K562 (cell line): Measurements from ENCODE around the gene UQCR11. TPM values are rescaled to one million over a fixed set of nuclear protein-coding genes. Genes with fewer than 3 reads are reported as not detected.

Experiments
- ASH1L ChIP-seq: fragments of 450-650 bp; IDR thresholded peaks from 2 replicates; pipeline ENCODE4 v1.6.1; 2018; ENCODE audit warnings: borderline replicate concordance, mild to moderate bottlenecking, low read depth; ENCODE audit not compliant: partially characterized antibody
- BACH1 ChIP-seq: fragments of 200-800 bp; sonication (Bioruptor generic); IDR thresholded peaks from 2 replicates; pipeline ENCODE4 v1.6.1; 2016; ENCODE audit warnings: missing genetic modification characterization, missing compliant biosample characterization
- CBX8 ChIP-seq: fragments of 200-600 bp; sonication (generic); IDR thresholded peaks from 2 replicates; pipeline ENCODE4 v1.6.1; 2012; ENCODE audit warnings: borderline replicate concordance, mixed run types, low read depth, mild to moderate bottlenecking, moderate library complexity, mixed read lengths, low read length, control low read depth, inconsistent platforms; ENCODE audit not compliant: poor library complexity, severe bottlenecking; ENCODE audit errors: extremely low read depth
- CC2D1A ChIP-seq: fragments of 450-650 bp; IDR thresholded peaks from 2 replicates; pipeline ENCODE4 v1.6.1; 2017; ENCODE audit warnings: mild to moderate bottlenecking
- DNMT1 ChIP-seq: fragments of 450-650 bp; IDR thresholded peaks from 2 replicates; pipeline ENCODE4 v1.6.1; 2016; ENCODE audit warnings: antibody characterized with exemption, mild to moderate bottlenecking
- ETV5 ChIP-seq: sonication (generic); formaldehyde crosslinking; IDR thresholded peaks from 2 replicates; pipeline ENCODE4 v1.4.0; 2020; ENCODE audit warnings: low read depth, mild to moderate bottlenecking, missing genetic modification reagents
- KDM1A ChIP-seq, 2 experiments: fragments of 450-650 bp; IDR thresholded peaks; 2 replicates each; pipeline ENCODE4 v1.6.1; 2016; ENCODE audit warnings: mild to moderate bottlenecking in 2 of 2
- PHF20 ChIP-seq: fragments of 450-650 bp; IDR thresholded peaks from 2 replicates; pipeline ENCODE4 v1.6.1; 2018; ENCODE audit not compliant: partially characterized antibody
- POLR3G ChIP-seq: IDR thresholded peaks from 2 replicates; pipeline ENCODE4 v1.6.1; 2011; ENCODE audit not compliant: insufficient read length, insufficient replicate concordance; ENCODE audit errors: extremely low read depth
- PYGO2 ChIP-seq: fragments of 450-650 bp; IDR thresholded peaks from 2 replicates; pipeline ENCODE4 v1.6.1; 2016; ENCODE audit warnings: mild to moderate bottlenecking, missing genetic modification characterization, moderate library complexity, missing compliant biosample characterization
- RBM14 ChIP-seq: fragments of 200-400 bp; formaldehyde crosslinking; IDR thresholded peaks from 2 replicates; pipeline ENCODE4 v1.6.1; 2018; ENCODE audit warnings: low read depth, mild to moderate bottlenecking, low read length, moderate library complexity, borderline replicate concordance; ENCODE audit not compliant: insufficient read depth
- RUNX1 ChIP-seq: sonication (generic); IDR thresholded peaks from 2 replicates; pipeline ENCODE4 v1.6.1; 2016; ENCODE audit warnings: antibody characterized with exemption, low read depth
- TCF7 ChIP-seq: sonication (generic); IDR thresholded peaks from 2 replicates; pipeline ENCODE4 v1.6.1; 2016; ENCODE audit warnings: antibody characterized with exemption, borderline replicate concordance
- THRB ChIP-seq: fragments of 450-650 bp; formaldehyde crosslinking; conservative IDR thresholded peaks from 2 replicates; pipeline ENCODE4 v1.4.0; 2022; ENCODE audit warnings: mild to moderate bottlenecking, missing genetic modification characterization
- U2AF2 ChIP-seq: fragments of 200-400 bp; formaldehyde crosslinking; optimal IDR thresholded peaks from 2 replicates; pipeline ENCODE3; 2017; ENCODE audit warnings: low read depth, mild to moderate bottlenecking, low read length
- ZBTB49 ChIP-seq: sonication (generic); formaldehyde crosslinking; IDR thresholded peaks from 2 replicates; pipeline ENCODE4 v1.8.0; 2022; ENCODE audit warnings: missing genetic modification reagents, mild to moderate bottlenecking, borderline replicate concordance
- ZNF134 ChIP-seq: fragments of 250-450 bp; sonication (Bioruptor Pico); conservative IDR thresholded peaks from 2 replicates; pipeline ENCODE4 v1.4.0; 2020
- ZNF324 ChIP-seq: fragments of 250-450 bp; sonication (Bioruptor Pico); IDR thresholded peaks from 2 replicates; pipeline ENCODE4 v1.4.0; 2020; ENCODE audit warnings: mild to moderate bottlenecking
- ZNF395 ChIP-seq: fragments of 200-800 bp; sonication (Bioruptor generic); IDR thresholded peaks from 2 replicates; pipeline ENCODE4 v1.6.1; 2017; ENCODE audit warnings: missing genetic modification characterization, missing compliant biosample characterization
- ZNF507 ChIP-seq: conservative IDR thresholded peaks from 2 replicates; pipeline ENCODE4 v1.6.1; 2017; ENCODE audit warnings: missing genetic modification characterization, missing compliant biosample characterization
- ZNF766 ChIP-seq: fragments of 200-800 bp; sonication (Bioruptor generic); conservative IDR thresholded peaks from 2 replicates; pipeline ENCODE4 v1.6.1; 2016; ENCODE audit warnings: missing genetic modification characterization, missing compliant biosample characterization
- polyA plus RNA-seq, 8 experiments: library from polyadenylated mRNA; depleted of rRNA in 4 of 8; stranded (reverse) in 5 of 8; unstranded in 3 of 8; fragments of >200 nt; fragmentation: Nextera tagmentation in 2 of 8; fragmentation: Illumina TruSeq in 1 of 8; extraction: Ambion mirVana in 2 of 8; extraction: Trizol in 1 of 8; gene quantifications; 2 replicates each; pipeline versions ENCODE4 v1.2.1 to v1.2.3, GENCODE V29; 2011 to 2014; ENCODE audit warnings: inconsistent platforms in 1 of 8, missing spikeins in 1 of 8
- total RNA-seq, 7 experiments: library from RNA; depleted of rRNA in 6 of 7; stranded (reverse); fragments of >200 nt in 6 of 7; fragmentation: Illumina TruSeq in 2 of 7; extraction: Trizol in 2 of 7; gene quantifications; 2 replicates each; pipeline versions ENCODE4 v1.2.1 to v1.2.3, GENCODE V29; 2011 to 2021; ENCODE audit warnings: low replicate concordance in 1 of 7
- TF ChIP-seq, protein P1 (sequence below): sonication (generic); formaldehyde crosslinking; IDR thresholded peaks from 2 replicates; pipeline ENCODE4 v1.8.0; 2022; ENCODE audit warnings: mild to moderate bottlenecking, low read depth, missing genetic modification reagents

UQCR11 gene
- total and polyA plus RNA-seq, 9 of the 15 experiments (the other 6 are each of a cell fraction or from before 2014, with no cell fraction given), result 57.6 to 394 (median 259) TPM

GRCh38 chr19:1606138-1606651 lies 933 bp upstream of the UQCR11 start (continued):
- TF ChIP-seq RBM14 (no peak), ZNF134 (CRISPR knock-in tag) (0 out of 2 replicates have a peak, but pooled peaks have one; percentile 45), ZBTB49 (CRISPR knock-in tag) (peak; percentile 39; the same call in 1 of the 2 replicates), ZNF507 (tag) (no peak), ASH1L (peak; percentile 63), U2AF2 (no peak), POLR3G (no peak), BACH1 (tag) (no peak), ZNF324 (CRISPR knock-in tag) (no peak), ETV5 (CRISPR knock-in tag) (no peak; the same call in 1 of the 2 replicates), TCF7 (no peak), KDM1A (IDR thresholded peaks at IDR 0.05) (peak; percentile 94 to 98), THRB (CRISPR knock-in tag) (peak; percentile 87; the same call in 1 of the 2 replicates), CC2D1A (peak; percentile 77), DNMT1 (peak; percentile 74; the same call in 1 of the 2 replicates), PYGO2 (tag) (no peak), CBX8 (no peak), PHF20 (peak; percentile 56), RUNX1 (no peak), ZNF766 (CRISPR knock-in tag) (no peak), ZNF395 (CRISPR knock-in tag) (no peak)
- TF ChIP-seq, protein P1, sequence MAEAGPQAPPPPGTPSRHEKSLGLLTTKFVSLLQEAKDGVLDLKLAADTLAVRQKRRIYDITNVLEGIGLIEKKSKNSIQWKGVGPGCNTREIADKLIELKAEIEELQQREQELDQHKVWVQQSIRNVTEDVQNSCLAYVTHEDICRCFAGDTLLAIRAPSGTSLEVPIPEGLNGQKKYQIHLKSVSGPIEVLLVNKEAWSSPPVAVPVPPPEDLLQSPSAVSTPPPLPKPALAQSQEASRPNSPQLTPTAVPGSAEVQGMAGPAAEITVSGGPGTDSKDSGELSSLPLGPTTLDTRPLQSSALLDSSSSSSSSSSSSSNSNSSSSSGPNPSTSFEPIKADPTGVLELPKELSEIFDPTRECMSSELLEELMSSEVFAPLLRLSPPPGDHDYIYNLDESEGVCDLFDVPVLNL (CRISPR knock-in tag), result no peak
